NCI-H82 treated with DMSO at 0.1 percent for 48 hours (cell line): ENCODE measurements around the gene LIN9.
A peak's percentile ranks its signal among the peaks of the same experiment; 100 is the strongest.
"Not testable (repeated sequence)": the region's sequence is repeated elsewhere in the genome, so short reads cannot be mapped to it uniquely, and the experiment has no call there.

Experiments
- DNase-seq: peaks from one replicate; lab custom pipeline; 2025; ENCODE audit not compliant: unreplicated experiment; lab: John Stamatoyannopoulos, UW

The LIN9 gene

GRCh38 chr1:226276077-226276682, 32.8 kb downstream of the LIN9 start:
- no peak for DNase-seq

- DNase-seq: no peak
Observed at GRCh38 chr1:226274138-226274537, 34.8 kb downstream of the LIN9 start.

GRCh38 chr1:226272233-226272902, 36.6 kb downstream of the LIN9 start:
- DNase-seq: peak; percentile 35

GRCh38 chr1:226268421-226269124, 40.4 kb downstream of the LIN9 start:
- no peak for DNase-seq

- DNase-seq: no peak
Observed at GRCh38 chr1:226261818-226262217, 47.1 kb downstream of the LIN9 start.

- no peak for DNase-seq
Observed at GRCh38 chr1:226255380-226255779, 53.6 kb downstream of the LIN9 start.

GRCh38 chr1:226253933-226254332, 55.0 kb downstream of the LIN9 start:
- DNase-seq: no peak

- DNase-seq: not testable (repeated sequence)
Observed at GRCh38 chr1:226252841-226253240, 56.1 kb downstream of the LIN9 start.

GRCh38 chr1:226250511-226250910, 58.5 kb downstream of the LIN9 start:
- DNase-seq: no peak

- DNase-seq: no peak
Observed at GRCh38 chr1:226248796-226249195, 60.2 kb downstream of the LIN9 start.

GRCh38 chr1:226248091-226248490, 60.9 kb downstream of the LIN9 start:
- DNase-seq: no peak

- no peak for DNase-seq
Observed at GRCh38 chr1:226239421-226239820, 69.5 kb downstream of the LIN9 start.

GRCh38 chr1:226236826-226237225, 72.1 kb downstream of the LIN9 start:
- DNase-seq: no peak

- DNase-seq: no peak
Observed at GRCh38 chr1:226233806-226234205, 75.2 kb downstream of the LIN9 start.

GRCh38 chr1:226233293-226233692, 75.7 kb downstream of the LIN9 start:
- no peak for DNase-seq

- DNase-seq: no peak
Observed at GRCh38 chr1:226226601-226227000, 82.4 kb downstream of the LIN9 start.

- no peak for DNase-seq
Observed at GRCh38 chr1:226223786-226224244, 85.1 kb downstream of the LIN9 start.

- DNase-seq: no peak
Observed at GRCh38 chr1:226223157-226223785, 85.7 kb downstream of the LIN9 start, which contains the start of gene MIXL1. Gene MIXL1 (plus strand): TSS chr1:226223664. CDS start chr1:226223682, 18 bp downstream.

GRCh38 chr1:226222686-226223085, 86.3 kb downstream of the LIN9 start:
- no peak for DNase-seq

- no peak for DNase-seq
Observed at GRCh38 chr1:226220473-226221189, 88.3 kb downstream of the LIN9 start.

- no peak for DNase-seq
Observed at GRCh38 chr1:226217273-226217672, 91.7 kb downstream of the LIN9 start.
